Stimulated activated CD8-positive, alpha-beta memory T cell treated with anti-CD3 and anti-CD28 coated beads, Interleukin-4, amount 100 ng/mL, for 1 hour (primary cell): ENCODE results near the gene PGAM2.

Experiments
- DNase-seq, 2 donors: peaks; one replicate each; pipeline ENCODE4 v3.0.0-alpha.2; 2020; ENCODE audit warnings: low read depth in 2 of 2, low spot score in 1 of 2

PGAM2 gene

DNA sequence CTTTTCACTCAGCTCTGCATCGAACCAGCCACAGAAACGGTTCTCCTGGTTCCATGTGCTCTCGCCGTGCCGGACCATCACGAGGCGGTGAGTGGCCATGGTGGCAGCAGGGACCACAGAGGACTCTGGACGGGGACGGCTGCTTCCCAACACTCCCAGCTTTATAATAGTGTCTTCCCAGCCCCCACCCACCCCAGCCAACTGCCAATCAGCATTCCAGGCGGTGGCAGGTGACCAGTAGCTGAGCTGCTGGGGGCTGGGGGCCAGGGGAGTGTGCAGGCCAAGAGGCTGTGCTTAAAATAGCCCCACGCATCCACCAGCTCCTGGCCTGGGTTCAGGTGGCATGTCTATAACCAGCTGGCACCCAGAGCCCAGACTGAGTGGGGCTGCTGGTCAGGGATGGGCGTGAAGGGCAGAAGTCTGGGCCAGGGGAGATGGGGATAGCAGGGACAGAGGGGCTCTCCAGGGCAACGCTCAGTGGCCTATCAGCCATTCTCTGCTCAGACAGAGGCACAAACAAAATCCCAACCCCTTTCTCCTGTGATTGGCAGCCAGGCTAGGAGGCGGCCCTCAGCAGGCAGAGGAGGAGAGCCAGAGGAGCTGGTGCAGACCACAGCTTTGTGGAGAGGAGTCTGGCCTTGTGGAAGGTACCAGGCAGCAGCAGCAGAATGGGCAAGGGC is at the start of gene PGAM2:
Gene PGAM2 (minus strand): TSS at position 137 of the 680 bp plus-strand sequence. CDS start 38 bp downstream, at position 99.
- DNase-seq, result no peak

DNA sequence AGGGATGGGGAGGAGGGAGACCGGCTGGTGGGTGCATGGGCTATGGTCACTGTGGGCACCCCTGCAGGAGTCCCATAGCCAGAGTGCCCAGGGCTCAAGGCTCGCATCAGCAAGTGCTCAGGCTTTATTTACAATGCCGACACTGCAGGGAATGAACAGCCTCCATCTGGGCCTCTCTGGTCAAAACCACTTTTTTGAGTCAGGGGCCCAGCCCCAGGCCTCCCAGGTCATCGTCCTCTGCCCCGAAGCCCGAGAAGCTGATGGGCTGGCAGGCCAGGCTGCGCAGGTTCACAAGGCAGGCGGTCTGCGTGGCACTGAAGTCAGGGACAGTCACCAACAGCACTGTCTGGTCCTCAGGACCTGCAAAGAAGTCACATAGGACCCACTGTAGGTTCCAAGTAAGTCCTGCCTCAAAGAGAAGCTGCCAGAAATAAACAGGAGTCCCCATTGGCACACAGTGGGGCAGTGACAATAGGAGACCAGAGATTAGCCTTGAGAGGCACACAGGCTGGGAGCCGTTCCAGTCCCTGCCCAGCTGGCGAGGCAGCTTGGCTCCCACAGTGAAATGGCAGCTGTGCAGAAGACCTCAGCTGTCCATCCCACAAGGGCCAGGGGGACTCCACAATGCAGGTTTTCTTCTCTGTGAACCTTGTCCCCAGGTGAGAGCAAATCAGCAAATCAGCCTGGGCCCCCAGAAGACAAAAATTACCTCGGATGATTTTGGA is 49.4 kb upstream of the PGAM2 start:
- no peak for DNase-seq

DNA sequence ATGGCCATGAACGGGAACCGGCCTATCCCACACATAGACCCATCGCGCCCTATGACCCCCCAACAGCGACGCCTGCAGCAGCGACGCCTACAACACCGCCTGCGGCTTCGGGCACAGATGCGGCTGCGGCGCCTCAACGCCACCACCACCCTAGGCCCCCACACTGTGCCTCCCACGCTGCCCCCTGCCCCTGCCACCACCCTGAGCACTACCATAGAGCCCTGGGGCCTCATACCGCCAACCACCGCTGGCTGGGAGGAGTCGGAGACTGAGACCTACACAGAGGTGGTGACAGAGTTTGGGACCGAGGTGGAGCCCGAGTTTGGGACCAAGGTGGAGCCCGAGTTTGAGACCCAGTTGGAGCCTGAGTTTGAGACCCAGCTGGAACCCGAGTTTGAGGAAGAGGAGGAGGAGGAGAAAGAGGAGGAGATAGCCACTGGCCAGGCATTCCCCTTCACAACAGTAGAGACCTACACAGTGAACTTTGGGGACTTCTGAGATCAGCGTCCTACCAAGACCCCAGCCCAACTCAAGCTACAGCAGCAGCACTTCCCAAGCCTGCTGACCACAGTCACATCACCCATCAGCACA is 48.5 kb upstream of the PGAM2 start:
- DNase-seq, result no peak

DNA sequence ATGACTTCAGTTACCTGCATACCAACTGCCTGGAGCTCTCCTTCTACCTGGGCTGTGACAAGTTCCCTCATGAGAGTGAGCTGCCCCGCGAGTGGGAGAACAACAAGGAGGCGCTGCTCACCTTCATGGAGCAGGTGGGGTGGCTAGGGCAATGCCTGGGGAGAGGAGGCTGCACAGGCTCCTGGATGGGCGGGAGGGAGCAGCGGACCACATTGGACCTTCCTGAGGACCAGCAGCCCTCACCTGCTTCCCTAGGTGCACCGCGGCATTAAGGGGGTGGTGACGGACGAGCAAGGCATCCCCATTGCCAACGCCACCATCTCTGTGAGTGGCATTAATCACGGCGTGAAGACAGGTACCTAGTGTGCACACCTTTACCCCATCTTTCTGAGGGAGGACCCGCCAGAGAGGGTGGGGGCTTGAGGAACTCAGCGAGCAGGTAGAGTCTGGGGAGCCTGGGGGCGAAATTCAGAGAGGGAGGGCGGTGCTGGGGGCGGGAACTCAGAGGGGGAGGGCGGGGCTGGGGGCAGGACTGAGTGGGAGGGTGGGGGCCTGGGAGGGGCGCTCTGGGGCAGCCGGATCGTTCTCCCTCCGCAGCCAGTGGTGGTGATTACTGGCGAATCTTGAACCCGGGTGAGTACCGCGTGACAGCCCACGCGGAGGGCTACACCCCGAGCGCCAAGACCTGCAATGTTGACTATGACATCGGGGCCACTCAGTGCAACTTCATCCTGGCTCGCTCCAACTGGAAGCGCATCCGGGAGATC is 47.8 kb upstream of the PGAM2 start:
- no peak for DNase-seq

DNA sequence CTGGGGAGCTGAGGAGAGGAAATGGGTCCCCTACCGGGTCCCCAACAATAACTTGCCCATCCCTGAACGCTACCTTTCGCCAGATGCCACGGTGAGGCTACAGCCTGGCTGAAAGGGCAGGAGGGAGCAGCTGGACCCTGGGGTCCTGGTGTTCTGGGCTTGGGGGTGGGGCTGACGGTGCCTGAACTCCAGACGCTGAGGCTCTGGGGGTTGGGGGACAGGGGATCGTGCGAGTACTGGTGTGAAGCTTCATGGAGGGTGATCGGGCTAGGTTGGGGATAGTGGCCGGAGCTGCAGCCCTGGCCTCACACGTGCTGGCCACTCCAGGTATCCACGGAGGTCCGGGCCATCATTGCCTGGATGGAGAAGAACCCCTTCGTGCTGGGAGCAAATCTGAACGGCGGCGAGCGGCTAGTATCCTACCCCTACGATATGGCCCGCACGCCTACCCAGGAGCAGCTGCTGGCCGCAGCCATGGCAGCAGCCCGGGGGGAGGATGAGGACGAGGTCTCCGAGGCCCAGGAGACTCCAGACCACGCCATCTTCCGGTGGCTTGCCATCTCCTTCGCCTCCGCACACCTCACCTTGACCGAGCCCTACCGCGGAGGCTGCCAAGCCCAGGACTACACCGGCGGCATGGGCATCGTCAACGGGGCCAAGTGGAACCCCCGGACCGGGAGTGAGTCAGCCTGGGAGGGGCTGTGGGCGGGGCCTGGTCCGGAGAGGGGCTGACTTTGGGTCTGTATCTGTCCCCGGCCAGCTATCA is 47.0 kb upstream of the PGAM2 start:
- DNase-seq, result no peak

DNA sequence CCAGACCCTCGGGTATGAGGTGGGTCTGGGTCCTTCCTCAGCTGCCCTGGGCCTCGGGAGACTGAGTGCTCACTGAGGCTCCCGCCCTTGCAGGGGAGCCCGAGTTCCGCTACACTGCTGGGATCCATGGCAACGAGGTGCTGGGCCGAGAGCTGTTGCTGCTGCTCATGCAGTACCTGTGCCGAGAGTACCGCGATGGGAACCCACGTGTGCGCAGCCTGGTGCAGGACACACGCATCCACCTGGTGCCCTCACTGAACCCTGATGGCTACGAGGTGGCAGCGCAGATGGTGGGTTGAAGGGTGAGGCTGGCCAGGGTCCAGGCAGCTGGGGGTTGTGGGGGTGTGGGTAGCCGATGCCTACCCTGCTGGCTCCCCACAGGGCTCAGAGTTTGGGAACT is 46.4 kb upstream of the PGAM2 start:
- no peak for DNase-seq

DNA sequence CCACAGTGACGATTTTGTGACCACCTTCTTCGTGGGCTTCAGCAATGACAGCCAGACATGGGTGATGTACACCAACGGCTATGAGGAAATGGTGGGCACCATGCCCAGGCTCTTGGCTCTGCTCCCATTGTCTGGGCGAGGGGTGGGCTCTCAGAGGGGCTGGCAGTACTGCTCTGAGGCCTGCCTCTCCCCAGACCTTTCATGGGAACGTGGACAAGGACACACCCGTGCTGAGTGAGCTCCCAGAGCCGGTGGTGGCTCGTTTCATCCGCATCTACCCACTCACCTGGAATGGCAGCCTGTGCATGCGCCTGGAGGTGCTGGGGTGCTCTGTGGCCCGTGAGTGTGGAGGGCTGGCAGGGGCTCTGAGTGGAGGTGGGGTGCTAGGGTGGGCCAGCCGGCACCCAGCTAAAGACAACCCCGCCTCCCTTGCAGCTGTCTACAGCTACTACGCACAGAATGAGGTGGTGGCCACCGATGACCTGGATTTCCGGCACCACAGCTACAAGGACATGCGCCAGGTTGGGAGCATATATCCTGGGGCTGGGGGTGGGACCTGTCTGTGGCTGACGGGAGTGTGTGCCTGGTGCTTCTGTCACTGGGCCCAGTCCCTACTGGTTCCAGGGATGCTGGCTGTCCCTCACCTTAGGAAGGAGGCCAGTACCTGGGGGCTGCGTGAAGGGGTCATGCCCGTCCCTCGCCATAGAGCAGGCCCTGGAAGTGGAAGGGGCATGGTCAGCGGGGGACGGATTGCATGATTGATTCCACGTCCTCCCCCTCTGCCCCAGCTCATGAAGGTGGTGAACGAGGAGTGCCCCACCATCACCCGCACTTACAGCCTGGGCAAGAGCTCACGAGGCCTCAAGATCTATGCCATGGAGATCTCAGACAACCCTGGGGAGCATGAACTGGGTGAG is 45.6 kb upstream of the PGAM2 start:
- DNase-seq, result no peak

DNA sequence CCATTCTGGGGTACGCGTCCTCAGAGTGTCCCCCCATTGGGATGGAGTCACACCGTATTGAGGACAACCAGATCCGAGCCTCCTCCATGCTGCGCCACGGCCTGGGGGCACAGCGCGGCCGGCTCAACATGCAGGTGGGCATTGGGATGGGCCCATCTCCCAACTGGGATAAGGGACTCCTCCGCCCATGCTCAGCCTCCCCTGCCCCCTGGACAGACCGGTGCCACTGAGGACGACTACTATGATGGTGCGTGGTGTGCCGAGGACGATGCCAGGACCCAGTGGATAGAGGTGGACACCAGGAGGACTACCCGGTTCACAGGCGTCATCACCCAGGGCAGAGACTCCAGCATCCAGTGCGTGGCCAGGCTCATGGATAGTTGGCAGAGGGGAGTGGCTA is 44.6 kb upstream of the PGAM2 start:
- no peak for DNase-seq

DNA sequence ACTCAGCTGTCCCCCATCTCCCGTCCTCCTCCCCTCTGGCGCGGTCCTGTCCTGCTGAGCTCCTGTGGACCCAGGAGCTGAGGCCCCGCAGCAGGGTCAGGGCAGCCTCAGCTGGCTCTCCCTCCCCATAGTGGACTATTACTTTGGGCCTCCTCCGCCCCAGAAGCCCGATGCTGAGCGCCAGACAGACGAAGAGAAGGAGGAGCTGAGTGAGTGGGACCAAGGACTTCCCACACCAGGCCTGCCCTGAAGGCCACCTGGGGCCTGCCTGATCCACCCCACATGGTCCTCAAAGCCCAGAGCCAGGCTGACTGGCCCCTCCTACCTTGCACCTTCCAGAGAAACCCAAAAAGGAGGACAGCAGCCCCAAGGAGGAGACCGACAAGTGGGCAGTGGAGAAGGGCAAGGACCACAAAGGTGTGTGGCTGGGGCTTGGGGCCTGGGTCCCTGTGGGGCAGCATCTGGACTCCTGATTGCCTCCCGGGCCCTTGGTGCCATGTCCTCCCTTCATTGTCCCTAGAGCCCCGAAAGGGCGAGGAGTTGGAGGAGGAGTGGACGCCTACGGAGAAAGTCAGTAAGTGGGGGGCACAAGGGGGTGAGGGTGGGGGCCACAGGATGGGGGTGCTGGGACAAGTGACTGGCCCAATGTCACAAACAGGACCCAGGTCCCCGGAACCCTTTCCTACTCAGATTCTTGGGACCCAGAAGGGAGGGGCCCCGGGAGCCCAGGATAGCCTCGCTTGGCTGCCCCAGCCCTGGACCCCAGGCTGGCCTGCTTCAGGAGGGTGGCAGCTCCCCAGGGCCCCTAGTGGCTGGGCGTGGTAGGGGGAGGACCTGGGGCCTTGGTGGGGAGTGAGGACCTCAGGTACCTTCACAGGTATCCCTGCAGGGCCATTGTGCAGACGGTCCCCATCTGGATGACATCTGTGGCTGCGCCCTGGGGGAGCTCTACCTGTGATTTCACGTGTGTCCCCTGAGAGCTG is 43.7 kb upstream of the PGAM2 start:
- DNase-seq, result no peak

DNA sequence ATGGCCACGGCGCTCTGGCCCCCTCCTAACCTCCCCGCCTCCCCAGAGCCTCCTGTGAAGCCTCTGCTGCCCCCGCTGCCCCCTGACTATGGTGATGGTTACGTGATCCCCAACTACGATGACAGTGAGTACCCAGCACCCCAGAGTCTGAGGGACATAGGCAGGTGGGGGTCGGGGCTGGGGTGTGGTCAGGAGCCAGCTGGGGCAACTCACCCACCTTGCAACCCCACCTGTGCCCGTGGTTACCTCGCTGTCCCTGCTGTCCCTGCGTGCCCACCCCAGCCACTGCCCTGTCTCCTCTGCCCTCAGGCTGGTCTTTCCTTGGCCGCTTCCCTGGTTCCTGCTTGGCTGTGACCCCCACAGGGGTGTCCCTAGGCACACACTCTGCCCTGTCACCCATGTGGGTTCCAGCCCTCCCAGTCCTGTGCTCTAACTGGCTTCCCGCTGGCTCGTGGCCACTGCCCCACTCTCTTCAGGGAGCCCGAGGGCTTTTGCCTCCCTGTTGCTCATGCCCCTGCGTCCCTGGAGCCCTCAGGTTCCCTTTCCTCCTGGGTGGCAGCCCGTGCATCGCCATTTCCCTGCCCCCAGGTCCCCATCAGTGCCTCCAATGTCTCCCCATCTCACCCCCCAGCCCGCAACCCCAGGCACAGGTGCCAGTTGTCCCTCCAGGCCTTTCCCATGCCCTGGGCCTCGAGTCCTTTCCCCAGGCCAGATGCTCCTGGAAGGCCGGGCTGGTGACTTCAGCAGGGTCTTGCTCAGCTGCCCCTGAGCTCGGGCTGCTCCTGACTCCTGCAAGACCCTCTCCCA is 42.8 kb upstream of the PGAM2 start:
- no peak for DNase-seq

DNA sequence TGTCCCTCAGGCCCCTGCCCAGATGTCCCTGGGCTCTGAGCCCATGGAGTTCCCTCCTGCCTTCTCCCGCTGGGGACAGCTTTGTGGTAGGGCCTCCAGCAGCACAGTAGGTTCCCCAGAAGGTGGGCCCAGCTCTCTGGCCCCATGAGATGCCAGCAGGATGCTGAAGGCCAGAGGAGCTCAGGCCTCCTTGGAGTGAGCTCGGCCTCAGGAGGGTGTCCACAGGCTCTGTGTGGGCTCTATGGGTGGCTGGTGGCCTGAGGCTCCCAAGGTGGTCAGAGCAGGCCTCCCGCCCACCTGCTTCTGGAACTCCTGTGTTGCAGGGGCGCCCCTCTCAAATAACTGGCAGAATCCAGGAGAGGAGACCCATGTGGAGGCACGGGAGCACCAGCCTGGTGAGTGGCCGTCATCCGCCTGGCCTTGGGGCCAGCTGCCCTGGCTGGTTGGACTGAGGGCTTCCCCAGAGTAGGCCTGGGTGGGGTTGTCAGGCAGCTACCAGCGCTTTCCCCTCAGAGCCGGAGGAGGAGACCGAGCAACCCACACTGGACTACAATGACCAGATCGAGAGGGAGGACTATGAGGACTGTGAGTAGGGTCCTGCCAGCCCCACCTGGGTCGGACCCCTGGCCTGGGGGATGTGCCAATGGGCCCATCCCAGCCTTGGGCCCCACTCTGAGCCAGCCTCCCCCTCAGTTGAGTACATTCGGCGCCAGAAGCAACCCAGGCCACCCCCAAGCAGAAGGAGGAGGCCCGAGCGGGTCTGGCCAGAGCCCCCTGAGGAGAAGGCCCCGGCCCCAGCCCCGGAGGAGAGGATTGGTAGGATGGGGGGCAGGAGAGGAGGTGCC is 42.0 kb upstream of the PGAM2 start:
- no peak for DNase-seq

DNA sequence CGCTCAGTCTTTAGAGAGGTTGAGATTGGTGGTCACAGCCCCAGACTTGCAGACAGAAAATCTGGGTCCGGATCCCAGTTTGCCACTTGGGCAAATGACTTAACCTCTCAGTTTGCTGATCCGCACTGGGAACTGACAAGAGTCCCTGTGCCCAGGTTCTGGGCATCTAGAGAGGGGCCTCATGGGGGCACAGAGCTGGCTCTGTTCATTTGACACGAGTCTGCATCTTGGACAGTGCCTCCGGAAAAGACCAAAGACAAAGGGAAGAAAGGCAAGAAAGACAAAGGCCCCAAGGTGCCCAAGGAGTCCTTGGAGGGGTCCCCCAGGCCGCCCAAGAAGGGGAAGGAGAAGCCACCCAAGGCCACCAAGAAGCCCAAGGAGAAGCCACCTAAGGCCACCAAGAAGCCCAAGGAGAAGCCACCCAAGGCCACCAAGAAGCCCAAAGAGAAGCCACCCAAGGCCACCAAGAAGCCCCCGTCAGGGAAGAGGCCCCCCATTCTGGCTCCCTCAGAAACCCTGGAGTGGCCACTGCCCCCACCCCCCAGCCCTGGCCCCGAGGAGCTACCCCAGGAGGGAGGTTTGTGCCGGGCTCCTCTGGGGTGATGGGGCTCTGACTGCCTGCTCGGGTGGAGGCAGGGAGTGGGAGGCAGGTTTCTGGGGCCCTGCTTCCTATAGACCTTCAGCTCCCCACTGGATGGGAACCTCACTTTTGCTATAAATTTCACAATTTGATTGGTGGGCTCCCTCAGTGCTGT is 41.1 kb upstream of the PGAM2 start:
- DNase-seq, result no peak

DNA sequence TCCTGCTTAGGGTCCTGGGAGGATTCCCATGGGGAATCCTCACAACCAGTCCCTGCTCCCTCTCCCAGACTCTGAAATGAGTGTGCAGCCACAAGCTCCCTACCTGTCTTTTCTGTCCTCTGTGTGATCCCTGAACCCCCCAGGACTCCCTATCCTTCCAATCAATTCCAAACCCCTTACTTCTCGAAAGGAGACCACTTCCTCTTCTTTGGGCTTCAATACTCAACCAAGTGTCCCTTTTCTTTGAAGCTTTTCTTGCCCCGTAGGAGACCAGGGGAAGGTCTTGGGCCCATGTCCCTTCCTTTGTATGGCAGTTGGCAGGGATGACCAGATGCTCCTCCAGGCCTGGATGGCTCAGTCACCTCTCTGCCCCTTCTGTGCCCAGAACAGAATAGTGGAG is 40.5 kb upstream of the PGAM2 start:
- DNase-seq, result no peak

DNA sequence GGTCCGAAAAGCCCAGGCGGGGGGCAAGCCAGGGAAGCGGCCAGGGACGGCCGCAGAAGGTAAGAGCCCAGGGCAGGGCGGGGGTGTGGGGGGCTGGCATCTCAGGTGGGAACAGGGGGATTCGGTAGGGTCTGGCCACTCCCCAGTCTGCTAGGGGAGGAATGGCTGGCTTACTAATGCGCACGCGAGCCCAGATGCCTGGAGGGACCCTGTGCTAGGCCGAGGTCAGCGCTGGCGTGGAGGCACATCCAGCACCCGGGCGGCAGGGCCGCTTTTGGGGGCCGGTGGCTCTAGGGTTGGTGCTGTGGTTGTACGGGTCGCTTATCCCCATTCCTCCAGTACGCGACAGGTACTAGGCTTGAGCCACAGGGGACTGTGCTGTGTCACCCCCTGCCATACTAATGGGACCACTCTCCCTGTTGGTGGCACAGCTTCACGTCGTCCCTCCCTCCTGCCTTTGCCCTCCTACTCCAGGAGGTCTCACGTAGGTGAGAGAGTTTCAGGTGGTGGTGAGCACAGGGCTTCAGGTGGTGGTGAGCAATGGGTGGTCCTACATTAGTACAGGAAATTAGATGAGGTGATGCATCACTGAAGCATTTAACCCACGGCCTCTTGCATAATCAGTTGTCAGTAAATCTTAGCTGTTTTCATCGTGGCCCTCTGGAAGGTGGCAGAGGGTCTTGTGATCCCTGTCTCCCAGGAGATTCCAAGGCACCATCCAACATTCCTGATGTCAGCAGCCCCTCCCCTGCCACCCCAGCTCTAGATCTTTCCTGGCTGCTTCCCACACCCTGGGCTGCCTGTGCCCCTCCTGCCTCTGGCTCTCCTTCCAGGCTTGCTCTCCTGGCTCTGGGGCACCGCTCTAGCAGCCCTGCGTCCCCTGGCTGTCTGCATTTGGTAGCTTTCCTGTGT is 39.7 kb upstream of the PGAM2 start:
- no peak for DNase-seq
